ENCODE measurements around the gene GPR183.
"Not testable (repeated sequence)": the region's sequence is repeated elsewhere in the genome, so short reads cannot be mapped to it uniquely, and the experiment has no call there.

GPR183 gene

GRCh38 chr13:99265821-99266426, 41.3 kb downstream of the GPR183 start:
- DNase-seq: peak; percentile 12

- DNase-seq: no peak
Observed at GRCh38 chr13:99265162-99265800, 41.9 kb downstream of the GPR183 start.

GRCh38 chr13:99264051-99264450, 43.1 kb downstream of the GPR183 start:
- DNase-seq: no peak

DNA sequence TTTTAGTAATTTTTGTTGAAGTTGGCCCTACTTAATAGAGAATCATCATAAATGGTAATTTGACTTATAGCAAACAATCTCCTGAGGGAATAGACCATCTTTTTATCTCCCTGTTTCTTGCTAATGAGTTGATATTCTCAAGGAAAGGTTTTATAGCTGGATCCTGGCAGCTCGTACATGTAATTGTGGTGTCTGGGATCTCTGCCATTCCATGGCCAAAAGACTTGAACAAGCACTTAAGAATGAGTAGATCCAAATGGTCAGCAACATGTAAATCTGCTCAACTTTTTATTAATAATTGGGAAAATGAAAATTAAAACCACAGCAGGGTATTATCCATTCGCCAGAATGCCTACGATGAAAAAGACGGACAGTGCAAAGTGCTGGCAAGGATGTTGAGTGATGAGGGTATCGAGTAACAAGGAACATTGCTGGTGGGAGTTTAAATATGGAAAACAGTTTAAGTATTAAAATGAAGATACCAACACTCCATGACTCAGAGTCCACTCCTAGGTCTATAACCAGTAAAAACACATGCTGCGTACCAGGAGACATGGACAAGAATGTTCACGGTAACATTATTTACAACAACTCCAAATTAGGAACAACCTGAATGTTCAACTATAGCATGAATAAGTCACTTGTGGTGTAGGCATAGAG, 43.9 kb downstream of the GPR183 start:
- DNase-seq: no peak

DNA sequence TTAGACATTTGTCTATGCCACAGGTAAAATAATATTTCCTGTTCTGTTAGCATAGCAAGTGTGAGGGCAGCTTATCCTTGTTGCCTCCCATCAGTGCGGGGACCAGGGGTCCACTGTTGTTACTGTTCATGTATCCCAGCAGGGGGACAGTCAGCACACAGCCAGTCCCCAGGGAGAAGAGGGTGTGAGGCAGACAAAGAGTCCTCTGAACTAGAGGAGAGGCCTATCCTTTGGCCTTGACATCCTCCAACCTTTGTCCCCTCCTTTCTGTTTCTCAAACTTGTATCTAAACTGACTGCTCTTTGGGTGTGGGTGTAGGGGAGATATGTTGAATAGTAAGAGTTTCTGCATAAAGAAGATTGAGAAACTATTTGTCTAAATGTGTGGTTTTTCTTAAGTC, 46.1 kb downstream of the GPR183 start:
- no peak for DNase-seq

- DNase-seq: no peak
Observed at GRCh38 chr13:99260216-99260615, 47.0 kb downstream of the GPR183 start.

- DNase-seq: no peak
Observed at GRCh38 chr13:99258946-99259345, 48.3 kb downstream of the GPR183 start.

DNA sequence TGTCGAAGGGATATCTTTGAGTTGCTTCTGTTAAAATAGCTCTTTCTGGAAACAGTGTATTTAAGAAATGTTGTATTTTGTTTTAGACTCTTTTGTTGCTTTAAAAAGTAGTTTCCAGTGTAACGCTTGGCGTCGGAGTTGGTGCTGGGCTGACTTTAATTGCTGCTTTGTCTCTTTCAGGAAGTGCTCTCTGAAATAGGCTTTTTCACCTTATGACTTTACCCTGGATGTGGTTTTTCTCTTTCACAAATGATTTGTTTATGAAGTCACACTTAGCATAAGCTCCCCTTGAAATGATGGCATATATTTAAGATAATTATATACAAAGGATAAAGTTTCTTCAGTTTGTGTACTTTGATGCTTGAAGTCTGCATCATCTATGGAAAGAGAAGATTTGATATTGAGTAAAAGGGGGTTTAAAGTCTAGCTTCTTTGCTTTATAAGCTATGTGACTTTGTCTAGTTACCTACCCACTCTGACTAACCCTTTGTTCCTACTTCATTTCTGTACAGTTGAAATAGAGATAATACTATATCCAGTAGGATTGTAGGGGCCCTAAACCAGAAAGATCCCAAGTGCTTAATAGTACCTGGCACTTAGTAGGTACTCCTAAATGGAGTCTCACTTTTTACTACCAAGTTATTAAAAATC, 48.9 kb downstream of the GPR183 start, which contains the start of gene GPR18:
TSS of gene GPR18 (minus strand) at position 170 of the 651 bp plus-strand sequence. CDS start 2,507 bp downstream, outside the sequence.
- no peak for DNase-seq

DNA sequence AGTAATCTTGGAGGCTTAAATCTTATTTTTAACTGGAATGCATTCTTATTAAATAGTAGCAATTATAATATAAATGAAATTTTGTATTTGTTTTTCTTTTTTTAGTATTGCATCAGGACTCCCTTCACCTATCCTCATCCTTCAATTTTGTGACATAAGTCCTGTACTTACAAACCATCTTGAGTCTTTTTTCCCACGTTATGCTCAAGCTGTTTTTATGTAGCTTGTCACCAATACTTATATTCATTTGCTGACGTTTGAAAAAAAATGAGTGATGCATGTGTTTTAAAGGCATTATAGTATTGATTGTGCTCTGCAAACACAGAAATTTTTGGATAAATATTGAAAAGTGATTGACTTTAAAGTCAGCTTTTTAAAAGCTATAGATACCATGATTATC, 49.9 kb downstream of the GPR183 start:
- no peak for DNase-seq

DNA sequence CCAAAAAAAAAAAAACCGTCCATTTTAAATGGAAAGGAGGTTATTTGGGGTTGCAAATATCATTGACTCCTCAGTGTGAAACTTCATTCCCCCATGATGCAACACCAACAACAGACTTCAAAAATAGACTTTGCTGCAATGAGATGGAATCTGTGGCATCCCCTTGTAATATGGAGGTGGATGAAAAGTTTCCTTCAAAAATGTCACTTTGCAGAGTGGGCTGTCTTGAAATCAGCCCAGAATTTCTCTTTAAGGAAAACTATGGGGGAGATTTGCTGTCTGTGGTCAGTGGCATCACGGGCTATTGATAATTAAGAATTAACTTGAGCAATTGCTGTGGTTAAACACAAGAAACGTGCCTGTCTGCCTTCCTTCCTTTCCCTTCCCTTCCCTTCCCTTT, 50.5 kb downstream of the GPR183 start:
- no peak for DNase-seq

DNA sequence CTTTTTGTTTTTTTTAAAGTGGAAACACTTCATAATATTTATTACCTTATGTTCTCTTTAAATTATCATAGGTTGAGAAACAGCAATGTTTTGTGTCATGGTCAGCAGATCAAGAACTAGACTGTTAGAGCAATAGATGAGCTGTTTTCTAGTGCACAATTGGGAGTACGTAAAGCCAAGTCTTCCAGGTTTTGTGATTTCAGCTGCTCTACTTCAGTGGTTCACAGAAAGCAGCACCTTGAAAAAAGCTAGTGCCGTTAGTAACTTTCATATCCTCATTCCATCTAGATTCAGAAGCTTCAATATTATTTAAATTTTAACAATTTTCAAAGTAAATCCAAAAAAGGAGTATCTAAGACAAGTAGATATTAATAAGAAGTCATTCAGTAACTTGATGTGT, 50.9 kb downstream of the GPR183 start:
- no peak for DNase-seq

DNA sequence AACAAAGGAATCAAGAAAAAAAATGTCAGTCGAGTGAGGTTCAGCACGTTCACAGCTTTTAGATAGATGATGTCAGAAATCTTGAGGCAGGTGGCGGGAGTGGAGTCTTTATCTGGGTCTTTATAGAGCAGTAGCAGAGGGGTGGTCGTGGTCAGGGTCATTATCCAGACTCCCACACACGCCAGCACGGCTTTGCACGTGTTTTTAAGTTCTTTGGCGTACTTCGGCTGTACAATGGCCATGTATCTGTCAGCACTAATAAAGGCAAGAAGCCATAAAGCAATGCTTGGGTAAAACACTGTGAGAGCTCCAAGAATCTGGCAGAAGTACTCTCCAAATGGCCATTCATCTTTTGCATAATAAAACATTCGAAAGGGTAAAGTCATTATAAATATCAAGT, 51.9 kb downstream of the GPR183 start:
- no peak for DNase-seq

DNA sequence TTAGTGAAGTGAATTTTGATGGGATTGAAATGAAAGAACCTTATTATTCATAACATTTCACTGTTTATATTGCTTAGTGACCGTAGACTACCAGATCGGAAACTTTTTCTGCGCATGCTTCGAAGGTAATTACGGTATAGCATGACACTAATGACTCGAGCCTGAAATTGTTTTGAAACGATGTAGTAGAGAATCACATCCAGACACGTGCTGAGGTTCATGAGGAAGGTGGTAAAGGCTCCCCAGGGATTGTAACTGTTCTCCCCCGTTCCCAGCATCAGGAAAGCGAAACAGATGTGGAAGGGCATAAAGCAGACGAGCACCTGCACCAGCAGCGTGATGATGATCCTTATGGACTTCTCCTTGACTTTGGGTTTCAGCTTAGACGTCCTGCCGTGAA, 52.4 kb downstream of the GPR183 start:
- DNase-seq: no peak

- DNase-seq: no peak
Observed at GRCh38 chr13:99251921-99252320, 55.3 kb downstream of the GPR183 start.

DNA sequence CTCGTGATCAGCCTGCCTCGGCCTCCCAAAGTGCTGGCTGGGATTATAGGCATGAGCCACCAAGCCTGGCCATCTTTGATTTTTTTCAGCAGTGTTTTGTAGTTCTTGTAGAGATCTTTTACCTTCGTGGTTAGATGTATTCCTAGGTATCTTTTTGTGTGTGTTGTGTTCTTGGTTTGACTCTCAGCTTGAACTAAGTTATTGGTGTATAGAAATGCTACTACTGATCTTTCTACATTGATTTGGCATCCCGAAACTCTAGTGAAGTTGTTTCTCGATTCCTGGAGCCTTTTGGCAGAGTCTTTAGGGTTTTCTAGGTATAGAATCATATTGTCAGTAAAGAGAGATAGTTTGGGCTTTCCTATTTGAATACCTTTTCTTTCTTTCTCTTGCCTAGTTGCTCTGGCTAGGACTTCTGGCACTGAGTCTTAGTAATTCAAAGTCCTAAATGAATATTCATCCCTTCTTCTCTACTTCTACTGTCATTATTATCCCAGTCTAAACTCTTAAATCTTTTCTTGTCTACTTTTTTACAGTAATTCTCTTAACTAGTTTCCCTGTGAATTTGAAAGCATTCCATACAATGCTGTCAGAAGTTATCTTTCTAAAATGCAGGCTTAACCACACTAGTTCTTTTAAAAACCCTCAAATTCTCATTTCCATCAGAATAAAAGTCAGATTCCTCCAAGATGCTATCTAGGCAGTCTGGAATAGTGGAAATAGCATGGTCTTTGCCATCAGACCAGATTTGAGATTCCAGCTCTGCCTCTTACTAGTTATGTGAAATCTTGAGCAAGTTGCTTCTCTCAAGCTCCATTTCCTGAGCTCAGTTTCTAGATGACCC, 56.0 kb downstream of the GPR183 start:
- no peak for DNase-seq

DNA sequence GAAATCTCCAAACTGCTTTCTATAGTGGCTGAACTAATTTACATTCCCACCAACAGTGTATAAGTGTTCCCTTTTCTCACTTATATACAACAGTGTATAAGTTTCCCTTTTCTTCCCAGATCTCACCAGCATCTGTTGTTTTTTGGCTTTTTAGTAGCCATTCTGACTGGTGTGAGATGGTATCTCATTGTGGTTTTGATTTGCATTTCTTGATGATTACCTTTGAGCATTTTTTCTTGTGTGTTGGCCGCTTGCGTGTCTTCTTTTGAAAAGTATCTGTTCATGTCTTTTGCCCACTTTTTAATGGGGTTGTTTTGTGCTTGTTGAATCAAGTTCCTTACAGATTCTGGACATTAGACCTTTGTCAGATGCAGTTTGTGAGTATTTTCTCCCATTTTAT, 57.6 kb downstream of the GPR183 start:
- not testable (repeated sequence) for DNase-seq

GRCh38 chr13:99249178-99249577, 58.0 kb downstream of the GPR183 start:
- not testable (repeated sequence) for DNase-seq

DNA sequence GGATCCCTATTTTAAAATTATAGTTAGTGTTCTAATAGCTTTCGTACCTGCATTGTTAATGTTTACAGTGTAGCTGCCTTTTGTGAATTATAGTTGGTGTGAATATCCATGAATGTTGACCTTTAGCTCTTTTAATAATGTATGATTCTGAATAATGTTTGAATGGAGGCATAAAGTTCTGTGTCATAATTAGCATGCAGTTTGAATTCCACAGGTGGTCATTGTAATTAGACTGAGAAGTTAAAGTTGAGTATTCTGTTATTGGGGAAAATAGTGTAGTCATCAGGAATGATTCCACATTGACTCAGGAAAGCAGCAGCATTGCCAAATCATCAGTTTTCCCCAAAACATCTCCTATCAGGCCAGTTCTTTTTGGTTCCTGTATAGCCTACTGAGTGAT, 61.1 kb downstream of the GPR183 start:
- no peak for DNase-seq
